Right lobe of liver (tissue), 4 donors: ENCODE results near the gene TSPAN4.

Experiments used
- POLR2A ChIP-seq: fragments of 450-650 bp; IDR thresholded peaks from one replicate; pipeline ENCODE4 v1.6.1; 2017; ENCODE audit warnings: antibody characterized with exemption, mild to moderate bottlenecking
- TF ChIP-seq, protein P1 (sequence below), 4 donors: fragments of 200-600 bp in 3 of 4; fragments of 450-650 bp in 1 of 4; IDR thresholded peaks; one replicate each; pipeline versions ENCODE4 v1.5.1 to v1.8.0; 2016 to 2022; ENCODE audit warnings: antibody characterized with exemption in 4 of 4, mild to moderate bottlenecking in 2 of 4
- donor health status: DM: no; HTN: no; CAD: no.
- donor health status: DM: no; HTN: no; CAD: no.
- donor health status: DM: no; HTN: yes; CAD: no.

- TF ChIP-seq POLR2A: no peak
- TF ChIP-seq, protein P1, sequence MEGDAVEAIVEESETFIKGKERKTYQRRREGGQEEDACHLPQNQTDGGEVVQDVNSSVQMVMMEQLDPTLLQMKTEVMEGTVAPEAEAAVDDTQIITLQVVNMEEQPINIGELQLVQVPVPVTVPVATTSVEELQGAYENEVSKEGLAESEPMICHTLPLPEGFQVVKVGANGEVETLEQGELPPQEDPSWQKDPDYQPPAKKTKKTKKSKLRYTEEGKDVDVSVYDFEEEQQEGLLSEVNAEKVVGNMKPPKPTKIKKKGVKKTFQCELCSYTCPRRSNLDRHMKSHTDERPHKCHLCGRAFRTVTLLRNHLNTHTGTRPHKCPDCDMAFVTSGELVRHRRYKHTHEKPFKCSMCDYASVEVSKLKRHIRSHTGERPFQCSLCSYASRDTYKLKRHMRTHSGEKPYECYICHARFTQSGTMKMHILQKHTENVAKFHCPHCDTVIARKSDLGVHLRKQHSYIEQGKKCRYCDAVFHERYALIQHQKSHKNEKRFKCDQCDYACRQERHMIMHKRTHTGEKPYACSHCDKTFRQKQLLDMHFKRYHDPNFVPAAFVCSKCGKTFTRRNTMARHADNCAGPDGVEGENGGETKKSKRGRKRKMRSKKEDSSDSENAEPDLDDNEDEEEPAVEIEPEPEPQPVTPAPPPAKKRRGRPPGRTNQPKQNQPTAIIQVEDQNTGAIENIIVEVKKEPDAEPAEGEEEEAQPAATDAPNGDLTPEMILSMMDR (IDR thresholded peaks at IDR 0.05): no peak
Observed at GRCh38 chr11:868802-869201, 26.1 kb downstream of the TSPAN4 start.
